ENCODE results near the gene RPGRIP1L. TPM values are rescaled to one million over a fixed set of nuclear protein-coding genes. Genes with fewer than 3 reads are reported as not detected.

RPGRIP1L gene
- total RNA-seq, 4 donors from 2014 or later: 1.9 to 3.4 (median 2.7) TPM

GRCh38 chr16:53556521-53556920 lies 147.1 kb downstream of the RPGRIP1L start:
- TF ChIP-seq, protein P1, sequence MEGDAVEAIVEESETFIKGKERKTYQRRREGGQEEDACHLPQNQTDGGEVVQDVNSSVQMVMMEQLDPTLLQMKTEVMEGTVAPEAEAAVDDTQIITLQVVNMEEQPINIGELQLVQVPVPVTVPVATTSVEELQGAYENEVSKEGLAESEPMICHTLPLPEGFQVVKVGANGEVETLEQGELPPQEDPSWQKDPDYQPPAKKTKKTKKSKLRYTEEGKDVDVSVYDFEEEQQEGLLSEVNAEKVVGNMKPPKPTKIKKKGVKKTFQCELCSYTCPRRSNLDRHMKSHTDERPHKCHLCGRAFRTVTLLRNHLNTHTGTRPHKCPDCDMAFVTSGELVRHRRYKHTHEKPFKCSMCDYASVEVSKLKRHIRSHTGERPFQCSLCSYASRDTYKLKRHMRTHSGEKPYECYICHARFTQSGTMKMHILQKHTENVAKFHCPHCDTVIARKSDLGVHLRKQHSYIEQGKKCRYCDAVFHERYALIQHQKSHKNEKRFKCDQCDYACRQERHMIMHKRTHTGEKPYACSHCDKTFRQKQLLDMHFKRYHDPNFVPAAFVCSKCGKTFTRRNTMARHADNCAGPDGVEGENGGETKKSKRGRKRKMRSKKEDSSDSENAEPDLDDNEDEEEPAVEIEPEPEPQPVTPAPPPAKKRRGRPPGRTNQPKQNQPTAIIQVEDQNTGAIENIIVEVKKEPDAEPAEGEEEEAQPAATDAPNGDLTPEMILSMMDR (IDR thresholded peaks at IDR 0.05; ENCODE audit: low read depth): no peak

DNA sequence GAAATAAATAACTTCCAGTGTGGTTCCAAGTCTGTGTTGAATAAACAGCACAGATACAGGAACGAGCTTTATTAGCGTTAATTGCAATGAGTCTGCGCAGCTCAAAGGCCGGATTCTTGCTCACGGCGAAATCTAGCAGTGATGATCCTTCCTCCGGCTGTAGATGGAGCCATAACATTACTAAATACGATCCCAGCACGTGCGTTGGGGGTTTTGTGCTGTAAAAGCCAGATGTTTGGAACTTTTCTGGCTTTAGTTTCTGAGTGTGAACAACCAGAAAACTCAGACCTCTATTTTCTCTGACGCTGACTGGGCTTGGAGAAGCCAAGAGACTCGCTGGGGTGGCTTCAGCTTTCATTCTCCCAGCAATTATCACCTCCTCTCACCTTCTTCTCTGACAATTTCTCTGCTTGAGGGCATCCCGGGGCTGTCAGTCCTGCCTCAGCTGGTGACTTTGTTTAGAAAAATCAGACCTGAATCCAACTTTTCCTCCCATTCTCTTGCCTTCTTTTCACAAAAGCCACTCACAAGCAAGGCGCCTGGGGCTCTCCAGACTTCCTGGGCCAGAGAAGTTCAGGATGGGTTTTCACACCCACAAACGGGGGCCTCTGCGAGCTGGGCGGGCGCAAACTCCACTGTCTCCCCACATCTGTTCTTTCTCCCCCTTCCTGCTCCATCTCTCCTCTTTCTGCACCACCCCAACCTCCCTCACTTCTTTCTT lies 153.5 kb downstream of the RPGRIP1L start:
- TF ChIP-seq, protein P1 (IDR thresholded peaks at IDR 0.05; ENCODE audit: low read depth): no peak

Other genes starting within 250 kb of the RPGRIP1L start
- gene AKTIP, start 200.7 kb downstream of the RPGRIP1L start, total RNA-seq: 10 to 100 TPM; 28.9 to 63.9 (median 54.2) TPM
- 100 to 1,000 TPM in 1 of 4 donors, 10 to 100 TPM in 3; 74.3 to 102 (median 90.9) TPM for gene FTO, start 297 bp upstream of the RPGRIP1L start, total RNA-seq

All from subcutaneous adipose tissue (tissue), 4 donors.